Memory B cell (primary cell): ENCODE data around the gene SIGLEC14.

Experiments
- ATAC-seq: fragments of 150-1000 bp; cut with Tn5 transposase; 2 replicates; pipeline ENCODE4 v1.10.0; 2021; ENCODE audit warnings: low read depth, mild to moderate bottlenecking, moderate library complexity
- DNase-seq, 2 donors: peaks; one replicate each; pipeline ENCODE4 v3.0.0; 2022; ENCODE audit warnings: low spot score in 2 of 2
- H3K27ac Mint-ChIP-seq: one replicate; pipeline ENCODE4 v1.8.0; 2022; ENCODE audit warnings: mild to moderate bottlenecking, moderate library complexity, mixed read lengths
- H3K27me3 Mint-ChIP-seq: one replicate; pipeline ENCODE4 v1.8.0; 2022; ENCODE audit warnings: mixed read lengths
- H3K36me3 Mint-ChIP-seq: one replicate; pipeline ENCODE4 v1.8.0; 2022; ENCODE audit warnings: mild to moderate bottlenecking, mixed read lengths
- H3K4me1 Mint-ChIP-seq: one replicate; pipeline ENCODE4 v1.8.0; 2022; ENCODE audit warnings: mixed read lengths
- H3K4me3 Mint-ChIP-seq: one replicate; pipeline ENCODE4 v1.8.0; 2022; ENCODE audit warnings: mild to moderate bottlenecking, moderate library complexity, mixed read lengths
- H3K9me3 Mint-ChIP-seq: one replicate; pipeline ENCODE4 v1.8.0; 2022; ENCODE audit warnings: mixed read lengths

Gene SIGLEC14

DNA sequence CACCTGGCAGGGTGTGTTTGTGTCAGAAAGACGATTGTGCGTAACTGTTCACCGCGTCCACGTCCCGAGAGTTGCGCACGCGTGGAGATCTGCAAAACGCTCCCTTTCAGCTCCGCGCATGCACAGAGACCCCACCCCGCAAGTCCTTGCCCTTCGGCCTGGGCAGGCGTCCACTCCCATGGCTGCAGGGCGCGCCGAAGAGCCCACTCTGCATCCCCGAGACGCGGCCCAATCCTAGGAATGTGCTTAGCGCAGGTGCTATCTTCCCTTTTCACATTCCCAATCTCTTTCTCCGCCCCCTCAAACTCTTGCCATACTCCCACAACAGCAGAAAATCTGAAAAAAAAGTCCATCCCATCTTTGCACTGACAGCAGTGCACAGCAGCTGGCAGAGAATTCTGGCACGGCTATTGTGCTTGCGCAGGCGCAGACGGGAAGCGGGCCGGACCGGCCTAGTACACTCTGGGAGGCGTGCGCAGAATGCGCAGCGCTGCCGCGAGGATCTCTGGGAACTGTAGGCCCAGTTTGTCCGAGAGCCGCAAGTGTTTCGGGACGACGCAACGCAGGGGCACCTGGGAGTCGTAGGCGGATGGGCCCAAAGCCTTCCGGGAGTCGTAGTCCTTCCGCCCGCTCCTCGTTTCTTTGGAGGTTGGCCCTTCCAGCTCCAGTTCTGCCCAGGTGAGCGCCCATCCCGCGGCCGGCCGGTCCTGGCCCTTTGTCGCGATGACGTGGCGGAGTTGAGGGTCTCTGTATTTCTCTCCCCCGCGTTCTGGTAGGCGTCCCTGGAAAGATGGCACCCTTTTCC lies 52.5 kb downstream of the SIGLEC14 start:
- H3K36me3 Mint-ChIP-seq, result peaks cover 2% of the 10 kb centered on the region
- H3K9me3 Mint-ChIP-seq, result no peaks in the 10 kb centered on the region
- DNase-seq, result peak; percentile 88 to 93
- H3K27ac Mint-ChIP-seq, result peak overlapping the region; percentile 80
- H3K4me3 Mint-ChIP-seq, result peak overlapping the region; percentile 99
- ATAC-seq, result peak; percentile 100
- peaks cover 42% of the 10 kb centered on the region for H3K4me1 Mint-ChIP-seq
- H3K27me3 Mint-ChIP-seq, result no peaks in the 10 kb centered on the region

DNA sequence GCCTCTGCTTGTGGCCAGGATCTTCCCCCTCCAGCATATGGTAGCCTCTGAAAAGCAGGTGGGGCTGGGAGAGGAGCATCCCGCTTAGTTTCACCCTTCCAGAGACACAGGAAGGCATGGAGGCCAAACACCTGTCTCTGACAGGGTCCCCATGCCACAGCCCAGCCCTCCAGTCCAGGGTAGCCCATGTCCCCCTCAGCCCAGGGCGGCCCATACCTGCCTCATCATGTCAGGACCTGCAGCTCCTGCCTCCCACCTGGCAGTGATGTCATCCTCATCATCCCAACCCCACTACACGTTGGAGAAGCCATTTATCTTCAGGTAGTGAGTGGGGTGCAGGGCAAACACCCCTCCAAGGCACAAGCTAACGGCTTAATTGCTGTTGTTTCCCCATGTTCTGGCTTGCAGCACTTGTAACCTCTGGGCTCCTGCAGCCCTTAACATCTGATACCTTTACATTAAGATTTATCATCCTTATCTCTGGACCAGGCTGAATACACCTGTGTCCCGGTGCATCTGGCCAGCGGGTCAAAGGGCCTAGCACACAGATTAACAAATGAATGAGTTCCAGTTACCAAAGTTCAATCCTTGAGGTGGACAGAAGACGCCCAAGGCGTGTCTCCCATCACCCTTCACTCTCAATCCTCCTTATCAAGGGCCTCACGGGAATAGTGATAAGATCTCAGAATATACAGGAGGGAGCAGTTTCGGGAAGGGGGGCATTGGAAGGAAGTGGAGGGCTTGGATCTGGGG lies 53.3 kb downstream of the SIGLEC14 start:
- no peak for ATAC-seq
- Mint-ChIP-seq H3K27ac (no peak overlapping the region), H3K4me3 (peak overlapping the region; percentile 99), H3K36me3 (peaks cover 2% of the 10 kb centered on the region), H3K4me1 (peaks cover 42% of the 10 kb centered on the region), H3K27me3 (no peaks in the 10 kb centered on the region), H3K9me3 (no peaks in the 10 kb centered on the region)
- no peak for DNase-seq
